Measurements from ENCODE around the gene PRXL2B. TPM values are rescaled to one million over a fixed set of nuclear protein-coding genes. Genes with fewer than 3 reads are reported as not detected.

PRXL2B gene
- total RNA-seq, 1 experiment from 2014 or later, result 40.7 TPM

DNA sequence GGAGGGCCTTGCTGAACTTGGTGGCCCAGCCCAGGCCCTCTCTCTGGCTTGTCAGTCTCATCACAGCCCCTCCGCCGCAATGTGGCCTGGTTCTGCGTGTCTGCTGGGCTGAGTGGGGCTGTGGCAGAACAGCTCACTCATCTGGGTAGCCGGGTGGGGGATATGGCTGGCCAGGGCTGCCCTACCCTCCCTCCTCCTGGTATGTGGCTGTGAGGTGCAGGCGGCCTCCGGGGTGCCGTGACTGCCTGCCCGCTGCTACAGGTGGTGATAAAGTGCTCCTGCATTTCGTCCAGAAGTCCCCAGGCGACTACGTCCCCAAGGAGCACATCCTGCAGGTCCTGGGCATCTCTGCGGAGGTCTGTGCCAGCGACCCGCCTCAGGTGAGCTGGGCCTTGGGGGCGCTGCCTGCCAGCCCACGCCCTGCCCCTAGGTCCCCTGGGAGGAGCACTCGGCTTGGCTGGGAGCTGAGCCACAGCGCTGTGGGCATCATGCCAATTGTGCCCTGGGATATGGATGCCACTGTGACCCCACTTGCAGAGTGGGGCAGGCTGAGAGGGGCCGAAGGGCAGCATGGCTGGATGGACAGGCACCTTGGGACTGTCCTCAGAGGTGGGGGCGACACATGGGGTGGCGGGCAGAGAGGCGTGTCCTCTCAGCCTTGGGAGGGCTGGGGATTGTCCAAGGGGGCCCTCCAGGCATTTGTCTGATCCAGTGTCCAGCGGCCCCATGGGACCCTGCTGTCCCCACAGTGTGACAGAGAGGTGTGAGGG lies 2.3 kb downstream of the PRXL2B start:
- Histone ChIP-seq H3T11ph (ENCODE audit: low read length) (no peak overlapping the region), H3K4ac (ENCODE audit: low read depth, low read length) (no peak overlapping the region), H3K18ac (ENCODE audit: insufficient read length, low read depth, low read length) (no peak overlapping the region), H3K23me2 (ENCODE audit: insufficient read length, low read depth, low read length, poor library complexity, severe bottlenecking) (peaks cover 10% of the 10 kb centered on the region), H4K20me1 (ENCODE audit: control insufficient read depth, insufficient read depth, insufficient read length) (no peaks in the 10 kb centered on the region), H3K56ac (ENCODE audit: insufficient read length, low read depth, low read length) (no peak overlapping the region), H3K14ac (ENCODE audit: insufficient read depth, low read length) (no peak overlapping the region), H3K23ac (ENCODE audit: insufficient read length, low read depth, low read length) (no peak overlapping the region), H3K9me3 (ENCODE audit: control insufficient read depth, low read depth, low read length) (no peaks in the 10 kb centered on the region), H4K91ac (ENCODE audit: insufficient read length, low read depth, low read length) (no peak overlapping the region), H4K8ac (replicated peaks; ENCODE audit: insufficient read length, low read depth, low read length) (no peak overlapping the region), H3K9ac (ENCODE audit: extremely low read depth, insufficient read length, low read length) (no peak overlapping the region), H3K27me3 (ENCODE audit: insufficient read depth, low read length) (no peaks in the 10 kb centered on the region), H2BK5ac (ENCODE audit: insufficient read length, low read length) (no peak overlapping the region), H3K27ac (ENCODE audit: insufficient read length, low read depth, low read length) (no peak overlapping the region), H2BK15ac (ENCODE audit: low read depth, low read length) (no peak overlapping the region), H2BK20ac (ENCODE audit: low read depth, low read length, poor library complexity, severe bottlenecking) (no peak overlapping the region), H2BK120ac (ENCODE audit: low read depth, low read length, poor library complexity, severe bottlenecking) (no peak overlapping the region), H3K4me2 (ENCODE audit: insufficient read depth, insufficient read length, low read length) (no peak overlapping the region), H3K4me1 (ENCODE audit: insufficient read depth, low read length) (no peaks in the 10 kb centered on the region), H2AFZ (ENCODE audit: low read length) (no peak overlapping the region), H3K79me1 (ENCODE audit: insufficient read depth, low read depth, low read length, poor library complexity, severe bottlenecking) (no peaks in the 10 kb centered on the region), H2BK12ac (ENCODE audit: insufficient read length, low read depth, low read length) (no peak overlapping the region), H2AK5ac (ENCODE audit: insufficient read length, low read length) (no peak overlapping the region), H4K5ac (ENCODE audit: insufficient read length, low read depth, low read length) (no peak overlapping the region), H3K79me2 (ENCODE audit: insufficient read depth, low read length) (no peaks in the 10 kb centered on the region)
- Mint-ChIP-seq H3K27me3 (ENCODE audit: low read depth) (peaks cover 2% of the 10 kb centered on the region; the same call in 1 of the 2 replicates), H3K4me3 (peak overlapping the region in 1 of 2 experiments; percentile 24; a peak in 2 of 5 replicates), H3K9me3 (peaks cover 4 to 11% of the 10 kb centered on the region in 2 experiments; a peak in 3 of 5 replicates), H3K36me3 (ENCODE audit: insufficient read depth in 1 of 3, low read depth in 3 of 3) (peaks cover 8 to 24% (median 13%) of the 10 kb centered on the region in 3 experiments), H3K27ac (no peak overlapping the region), H3K4me1 (peaks cover 15 to 16% of the 10 kb centered on the region in 2 experiments)
- no peak for TF ChIP-seq CTCF (conservative IDR thresholded peaks at IDR 0.05)
- no CpG with 5 or more reads among the region's 23 CpGs for WGBS (ENCODE audit: extremely low coverage, insufficient read length, low lambda C conversion rate)
- no peak for DNase-seq
